K562 (cell line): ENCODE measurements around the gene NRCAM. TPM values are rescaled to one million over a fixed set of nuclear protein-coding genes. Genes with fewer than 3 reads are reported as not detected.

Experiments
- ATAC-seq: fragments of 200-7000 bp; cut with Tn5 transposase; 3 replicates; pipeline ENCODE4 v1.9.1; 2020; ENCODE audit warnings: moderate library complexity
- BruUV-seq: library from RNA; stranded (reverse); fragments of 400-500 nt; replicated peaks from 2 replicates; lab custom pipeline; 2021; lab: Mats Ljungman, UMichigan
- CTCF ChIA-PET: fragments of 300-600 bp; formaldehyde crosslinking; extraction: SDS; loops from one replicate; lab custom pipeline; 2021; ENCODE audit warnings: low intra/inter-chr PET ratio; lab: Yijun Ruan, JAX
- POLR2A ChIA-PET: fragments of 300-600, 350-650 bp; sonication (Branson Sonifier 250); formaldehyde crosslinking; extraction: SDS; loops from one replicate; lab custom pipeline; 2021; ENCODE audit warnings: antibody characterized with exemption, inconsistent platforms; lab: Yijun Ruan, JAX
- DNase-seq, 4 experiments: peaks; one replicate each; pipeline versions ENCODE4 v3.0.0 to v3.0.0-alpha.2; 2011 to 2018; ENCODE audit warnings: low spot score in 3 of 4, mixed read lengths in 3 of 4; ENCODE audit errors: extremely low read depth in 1 of 4
- FAIRE-seq: peaks from 2 replicates; lab custom pipeline; 2011; peaks lifted over from hg19 to GRCh38; lab: Jason Lieb, UNC
- H2AFZ ChIP-seq: 2 replicates; pipeline ENCODE4 v1.6.0; 2011; ENCODE audit warnings: low read depth, low read length, control low read depth, inconsistent platforms
- H3K27ac ChIP-seq: fragments of 200-600 bp; 3 replicates; pipeline ENCODE4 v1.8.0; 2011; ENCODE audit warnings: low read depth, mild to moderate bottlenecking, control low read depth, inconsistent platforms, low read length, moderate library complexity, mixed read lengths; ENCODE audit errors: extremely low read depth
- H3K27me3 ChIP-seq, 2 experiments: fragments of 300-600 bp in 1 of 2; 2 replicates in 1 of 2; 3 replicates in 1 of 2; pipeline versions ENCODE4 v1.6.0 to v1.8.0; 2011; ENCODE audit warnings: inconsistent platforms in 2 of 2, low read length in 2 of 2, mild to moderate bottlenecking in 1 of 2, mixed read lengths in 1 of 2, moderate library complexity in 1 of 2; ENCODE audit not compliant: control insufficient read depth in 2 of 2, insufficient read depth in 2 of 2
- H3K36me3 ChIP-seq: fragments of 300-600 bp; 3 replicates; pipeline ENCODE4 v1.8.0; 2011; ENCODE audit warnings: mild to moderate bottlenecking, low read length, inconsistent platforms; ENCODE audit not compliant: control insufficient read depth, insufficient read depth
- H3K4me1 ChIP-seq, 2 experiments: fragments of 200-600 bp in 1 of 2; replicated peaks in 1 of 2; 2 replicates in 1 of 2; 3 replicates in 1 of 2; pipeline versions ENCODE4 v1.5.1 to v1.8.0; 2011; ENCODE audit warnings: inconsistent platforms in 2 of 2, low read length in 2 of 2, mild to moderate bottlenecking in 1 of 2, mixed read lengths in 1 of 2, moderate library complexity in 1 of 2; ENCODE audit not compliant: control insufficient read depth in 2 of 2, insufficient read depth in 2 of 2
- H3K4me2 ChIP-seq: 2 replicates; pipeline ENCODE4 v1.6.1; 2011; ENCODE audit warnings: low read length, control low read depth, inconsistent platforms, mixed read lengths; ENCODE audit not compliant: insufficient read depth
- H3K4me3 ChIP-seq: fragments of 200-600 bp; sonication (generic), shearing (Covaris generic); 2 replicates; pipeline ENCODE4 v1.5.1; 2016; ENCODE audit warnings: control low read depth, inconsistent platforms
- H3K79me2 ChIP-seq: fragments of 200-600 bp; 3 replicates; pipeline ENCODE4 v1.8.0; 2011; ENCODE audit warnings: low read length, inconsistent platforms; ENCODE audit not compliant: control insufficient read depth, insufficient read depth
- H3K9ac ChIP-seq, 2 experiments: 2 replicates each; pipeline versions ENCODE4 v1.6.0 to v1.6.1; 2011; ENCODE audit warnings: low read depth in 2 of 2, low read length in 2 of 2, control low read depth in 1 of 2, inconsistent platforms in 1 of 2, mild to moderate bottlenecking in 1 of 2, mixed read lengths in 1 of 2; ENCODE audit not compliant: insufficient read depth in 1 of 2
- H3K9me1 ChIP-seq: one replicate; pipeline ENCODE4 v1.6.0; 2011; ENCODE audit warnings: inconsistent platforms, mild to moderate bottlenecking, low read length, moderate library complexity; ENCODE audit not compliant: control insufficient read depth, insufficient read depth
- H3K9me3 ChIP-seq: replicated peaks from 2 replicates; pipeline ENCODE4 v1.5.1; 2011; ENCODE audit warnings: low read depth, low read length, inconsistent platforms; ENCODE audit not compliant: control insufficient read depth, insufficient read depth
- H4K20me1 ChIP-seq: replicated peaks from 2 replicates; pipeline ENCODE4 v1.6.1; 2011; ENCODE audit warnings: low read length, inconsistent platforms, mixed read lengths; ENCODE audit not compliant: control insufficient read depth, insufficient read depth
- DDX20 ChIP-seq: fragments of 450-650 bp; IDR thresholded peaks from 2 replicates; pipeline ENCODE4 v1.6.1; 2016; ENCODE audit warnings: missing genetic modification characterization, low read depth, mild to moderate bottlenecking, missing compliant biosample characterization, moderate library complexity
- ELK3 ChIP-seq: fragments of 450-650 bp; formaldehyde crosslinking; IDR thresholded peaks from 2 replicates; pipeline ENCODE4 v1.4.0; 2020; ENCODE audit warnings: mild to moderate bottlenecking
- HNRNPL ChIP-seq: fragments of 200-400 bp; formaldehyde crosslinking; IDR thresholded peaks from 2 replicates; pipeline ENCODE4 v1.6.1; 2017; ENCODE audit warnings: low read depth, mild to moderate bottlenecking, low read length
- HOXB6 ChIP-seq: fragments of 250-450 bp; sonication (Bioruptor Pico); IDR thresholded peaks from 2 replicates; pipeline ENCODE4 v1.5.1; 2022; ENCODE audit warnings: mild to moderate bottlenecking, borderline replicate concordance
- KAT2B ChIP-seq: IDR thresholded peaks from one replicate; pipeline ENCODE4 v1.6.1; 2012; ENCODE audit warnings: low read depth, mild to moderate bottlenecking, control low read depth, inconsistent platforms, low read length, moderate library complexity
- NFRKB ChIP-seq: fragments of 450-650 bp; IDR thresholded peaks from 2 replicates; pipeline ENCODE4 v1.6.1; 2016; ENCODE audit warnings: low read depth
- PCBP1 ChIP-seq: fragments of 200-400 bp; formaldehyde crosslinking; IDR thresholded peaks from 2 replicates; pipeline ENCODE4 v1.6.1; 2018; ENCODE audit warnings: mild to moderate bottlenecking, low read depth, low read length; ENCODE audit not compliant: poor library complexity, severe bottlenecking
- PHF8 ChIP-seq: fragments of 200-600 bp; sonication (generic); IDR thresholded peaks from 2 replicates; pipeline ENCODE4 v1.6.1; 2012; ENCODE audit warnings: mixed run types, mild to moderate bottlenecking, inconsistent platforms, low read length, moderate library complexity, borderline replicate concordance
- PTBP1 ChIP-seq: fragments of 200-400 bp; formaldehyde crosslinking; IDR thresholded peaks from 2 replicates; pipeline ENCODE4 v1.6.1; 2017; ENCODE audit warnings: low read depth, low read length
- SMAD4 ChIP-seq: fragments of 250-450 bp; sonication (Bioruptor Pico); conservative IDR thresholded peaks from 2 replicates; pipeline ENCODE4 v1.8.0; 2021; ENCODE audit warnings: inconsistent platforms, mild to moderate bottlenecking, moderate library complexity
- STAT6 ChIP-seq: sonication (generic); formaldehyde crosslinking; IDR thresholded peaks from 2 replicates; pipeline ENCODE4 v1.8.1; 2023; ENCODE audit warnings: mild to moderate bottlenecking, missing genetic modification reagents
- ZNF354B ChIP-seq: fragments of 250-450 bp; sonication (Bioruptor Pico); IDR thresholded peaks from 2 replicates; pipeline ENCODE4 v1.4.0; 2020
- WGBS: fragments of 100-300 bp; shearing (Covaris generic); methylation state at CpG from one replicate; pipeline ENCODE4 v1.1.6; 2016; ENCODE audit warnings: low coverage, mixed read lengths; ENCODE audit not compliant: insufficient coverage; ENCODE audit errors: missing lambda C conversion rate; 5-methylcytosine and 5-hydroxymethylcytosine counted together
- in situ Hi-C: fragments of 300-500 bp; cut with MboI; formaldehyde crosslinking; loops from 4 replicates; pipeline ENCODE4 v1.15.0; 2018; ENCODE audit warnings: inconsistent platforms, mixed read lengths
- intact Hi-C: fragments of 100-400 bp; cut with micrococcal nuclease; formaldehyde crosslinking; loops from 2 replicates; pipeline ENCODE4 v1.14.2; 2022
- polyA plus RNA-seq, 8 experiments: library from polyadenylated mRNA; depleted of rRNA in 4 of 8; stranded (reverse) in 5 of 8; unstranded in 3 of 8; fragments of >200 nt; fragmentation: Nextera tagmentation in 2 of 8; fragmentation: Illumina TruSeq in 1 of 8; extraction: Ambion mirVana in 2 of 8; extraction: Trizol in 1 of 8; gene quantifications; 2 replicates each; pipeline versions ENCODE4 v1.2.1 to v1.2.3, GENCODE V29; 2011 to 2014; ENCODE audit warnings: inconsistent platforms in 1 of 8, missing spikeins in 1 of 8
- total RNA-seq, 7 experiments: library from RNA; depleted of rRNA in 6 of 7; stranded (reverse); fragments of >200 nt in 6 of 7; fragmentation: Illumina TruSeq in 2 of 7; extraction: Trizol in 2 of 7; gene quantifications; 2 replicates each; pipeline versions ENCODE4 v1.2.1 to v1.2.3, GENCODE V29; 2011 to 2021; ENCODE audit warnings: low replicate concordance in 1 of 7
- TF ChIP-seq, protein P1 (sequence below): sonication (generic); formaldehyde crosslinking; IDR thresholded peaks from 2 replicates; pipeline ENCODE4 v1.8.0; 2022; ENCODE audit warnings: mild to moderate bottlenecking, low read depth, missing genetic modification reagents
- TF ChIP-seq, protein P2 (sequence below): fragments of 250-450 bp; sonication (Bioruptor Pico); IDR thresholded peaks from 2 replicates; pipeline ENCODE4 v1.4.0; 2020

Gene NRCAM
- total and polyA plus RNA-seq, 9 of the 15 experiments (the other 6 are each of a cell fraction or from before 2014, with no cell fraction given), result 0.03 to 0.54 (median 0.12) TPM; not detected in 1

GRCh38 chr7:108327353-108327752, 128.9 kb downstream of the NRCAM start (continued):
- TF ChIP-seq HNRNPL (no peak), STAT6 (CRISPR knock-in tag) (no peak)

GRCh38 chr7:108326938-108327337, 129.3 kb downstream of the NRCAM start:
- Histone ChIP-seq H4K20me1 (no peaks in the 10 kb centered on the region), H3K79me2 (no peaks in the 10 kb centered on the region), H3K9ac (no peak overlapping the region), H3K9me1 (no peaks in the 10 kb centered on the region), H3K27ac (no peak overlapping the region), H3K4me3 (no peak overlapping the region), H3K4me2 (no peak overlapping the region), H3K9me3 (no peaks in the 10 kb centered on the region), H3K4me1 (no peaks in the 10 kb centered on the region), H3K36me3 (no peaks in the 10 kb centered on the region), H2AFZ (no peak overlapping the region), H3K27me3 (peaks cover 0 to 2% of the 10 kb centered on the region in 2 experiments; a peak in 2 of 5 replicates)
- POLR2A ChIA-PET, result no interaction called here
- 0% methylated on average over 2 of the region's 2 CpGs for WGBS
- intact Hi-C loops, result no loop called here
- in situ Hi-C loops, result no loop called here
- DNase-seq (no peak), ATAC-seq (no peak), FAIRE-seq (no peak)
- no TSS peak for BruUV-seq
- CTCF ChIA-PET, result no interaction called here
- TF ChIP-seq HOXB6 (CRISPR knock-in tag) (no peak), PHF8 (no peak), ELK3 (CRISPR knock-in tag) (no peak), DDX20 (tag) (no peak), PCBP1 (no peak), KAT2B (no peak), SMAD4 (CRISPR knock-in tag) (no peak), ZNF354B (no peak), NFRKB (no peak), PTBP1 (no peak)
- TF ChIP-seq, protein P1, sequence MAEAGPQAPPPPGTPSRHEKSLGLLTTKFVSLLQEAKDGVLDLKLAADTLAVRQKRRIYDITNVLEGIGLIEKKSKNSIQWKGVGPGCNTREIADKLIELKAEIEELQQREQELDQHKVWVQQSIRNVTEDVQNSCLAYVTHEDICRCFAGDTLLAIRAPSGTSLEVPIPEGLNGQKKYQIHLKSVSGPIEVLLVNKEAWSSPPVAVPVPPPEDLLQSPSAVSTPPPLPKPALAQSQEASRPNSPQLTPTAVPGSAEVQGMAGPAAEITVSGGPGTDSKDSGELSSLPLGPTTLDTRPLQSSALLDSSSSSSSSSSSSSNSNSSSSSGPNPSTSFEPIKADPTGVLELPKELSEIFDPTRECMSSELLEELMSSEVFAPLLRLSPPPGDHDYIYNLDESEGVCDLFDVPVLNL (CRISPR knock-in tag), result no peak
- TF ChIP-seq, protein P2, sequence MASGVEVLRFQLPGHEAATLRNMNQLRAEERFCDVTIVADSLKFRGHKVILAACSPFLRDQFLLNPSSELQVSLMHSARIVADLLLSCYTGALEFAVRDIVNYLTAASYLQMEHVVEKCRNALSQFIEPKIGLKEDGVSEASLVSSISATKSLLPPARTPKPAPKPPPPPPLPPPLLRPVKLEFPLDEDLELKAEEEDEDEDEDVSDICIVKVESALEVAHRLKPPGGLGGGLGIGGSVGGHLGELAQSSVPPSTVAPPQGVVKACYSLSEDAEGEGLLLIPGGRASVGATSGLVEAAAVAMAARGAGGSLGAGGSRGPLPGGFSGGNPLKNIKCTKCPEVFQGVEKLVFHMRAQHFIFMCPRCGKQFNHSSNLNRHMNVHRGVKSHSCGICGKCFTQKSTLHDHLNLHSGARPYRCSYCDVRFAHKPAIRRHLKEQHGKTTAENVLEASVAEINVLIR (CRISPR knock-in tag), result no peak
